Gastrocnemius medialis (tissue), 4 donors: Measurements from ENCODE around the gene KRT78. TPM values are rescaled to one million over a fixed set of nuclear protein-coding genes. Genes with fewer than 3 reads are reported as not detected.
"Not testable (repeated sequence)": the region's sequence is repeated elsewhere in the genome, so short reads cannot be mapped to it uniquely, and the experiment has no call there.

Experiments
- ATAC-seq, 2 donors: fragments of 150-250 bp; one replicate each; pipeline ENCODE4 v1.9.1; 2016
- DNase-seq, 2 donors: peaks; one replicate each; pipeline ENCODE4 v3.0.0-alpha.2; 2019
- H3K27ac ChIP-seq, 4 donors: fragments of 200-600 bp; sonication (generic); 1 replicate in 1 of 4; 2 replicates in 3 of 4; pipeline ENCODE4 v1.5.1; 2016 to 2018; ENCODE audit warnings: mild to moderate bottlenecking in 2 of 4, moderate library complexity in 1 of 4
- H3K27me3 ChIP-seq, 3 donors: fragments of 200-600 bp; sonication (generic) in 2 of 3; 1 replicate in 1 of 3; 2 replicates in 2 of 3; pipeline versions ENCODE4 v1.5.1 to v1.6.0; 2016 to 2019; ENCODE audit warnings: mild to moderate bottlenecking in 1 of 3, moderate library complexity in 1 of 3
- H3K36me3 ChIP-seq, 2 donors: fragments of 200-600 bp; sonication (generic) in 1 of 2; one replicate each; pipeline ENCODE4 v1.5.1; 2017 to 2018
- H3K4me1 ChIP-seq, 2 donors: fragments of 200-600 bp; sonication (generic) in 1 of 2; one replicate each; pipeline ENCODE4 v1.5.1; 2016 to 2017; ENCODE audit warnings: mild to moderate bottlenecking in 2 of 2
- H3K4me3 ChIP-seq, 4 donors: fragments of 200-600 bp; sonication (generic) in 3 of 4; 1 replicate in 1 of 4; 2 replicates in 3 of 4; pipeline ENCODE4 v1.5.1; 2016 to 2019; ENCODE audit warnings: mild to moderate bottlenecking in 2 of 4
- H3K9me3 ChIP-seq, 3 donors: fragments of 200-600 bp; sonication (generic) in 2 of 3; 1 replicate in 1 of 3; 2 replicates in 2 of 3; pipeline ENCODE4 v1.5.1; 2016 to 2019
- CTCF ChIP-seq, 5 experiments: fragments of 450-650 bp in 3 of 5; fragments of 200-600 bp in 2 of 5; sonication (generic) in 2 of 5; IDR thresholded peaks in 4 of 5; conservative IDR thresholded peaks in 1 of 5; 1 replicate in 4 of 5; 2 replicates in 1 of 5; pipeline ENCODE4 v1.5.1; 2016 to 2019; ENCODE audit warnings: antibody characterized with exemption in 5 of 5, mild to moderate bottlenecking in 3 of 5, moderate library complexity in 3 of 5
- POLR2A ChIP-seq, 2 donors: fragments of 450-650 bp; IDR thresholded peaks; one replicate each; pipeline ENCODE4 v1.6.1; 2017; ENCODE audit warnings: antibody characterized with exemption in 2 of 2, mild to moderate bottlenecking in 2 of 2, moderate library complexity in 2 of 2
- in situ Hi-C, 4 donors: fragments of 200-750 bp; cut with MboI; loops; one replicate each; pipeline versions ENCODE4 v1.15.0 to v1.8.0; 2017; ENCODE audit warnings: low sequenced_read_pairs in 4 of 4
- intact Hi-C: fragments of 100-400 bp; cut with DNase I; formaldehyde crosslinking; loops from one replicate; pipeline ENCODE4 v1.15.1; 2023; ENCODE audit warnings: low total_unique reads
- total RNA-seq, 4 donors: library from RNA; depleted of rRNA; stranded (reverse); fragments of >200 nt; gene quantifications; one replicate each; pipeline versions ENCODE4 v1.1.0 to v1.2.3, GENCODE V29; 2016

The KRT78 gene
- total RNA-seq, 4 donors from 2014 or later, result not detected

GRCh38 chr12:52796839-52797528 lies 51.8 kb downstream of the KRT78 start:
- DNase-seq, result no peak
- no peaks in the 10 kb centered on the region for H3K9me3 ChIP-seq
- H3K4me1 ChIP-seq, result no peaks in the 10 kb centered on the region
- H3K27ac ChIP-seq, result no peak overlapping the region
- no peak overlapping the region for H3K4me3 ChIP-seq
- in situ Hi-C loops, result no loop called here
- H3K27me3 ChIP-seq, result no peaks in the 10 kb centered on the region
- intact Hi-C loops, result no loop called here
- H3K36me3 ChIP-seq, result no peaks in the 10 kb centered on the region
- TF ChIP-seq POLR2A (IDR thresholded peaks at IDR 0.05), result no peak
- no peak for TF ChIP-seq CTCF (IDR thresholded peaks at IDR 0.05 in 4 of 5, conservative IDR thresholded peaks at IDR 0.05 in 1 of 5)
- ATAC-seq, result no peak

- Histone ChIP-seq H3K9me3 (no peaks in the 10 kb centered on the region), H3K27ac (no peak overlapping the region), H3K36me3 (no peaks in the 10 kb centered on the region), H3K27me3 (no peaks in the 10 kb centered on the region), H3K4me3 (no peak overlapping the region), H3K4me1 (no peaks in the 10 kb centered on the region)
- no peak for DNase-seq
- TF ChIP-seq CTCF (IDR thresholded peaks at IDR 0.05 in 4 of 5, conservative IDR thresholded peaks at IDR 0.05 in 1 of 5) (no peak), POLR2A (IDR thresholded peaks at IDR 0.05) (no peak)
- intact Hi-C loops (no loop called here), in situ Hi-C loops (no loop called here)
- no peak for ATAC-seq
Measured at GRCh38 chr12:52796429-52796794, 52.4 kb downstream of the KRT78 start.

GRCh38 chr12:52795694-52796428 lies 52.9 kb downstream of the KRT78 start, which contains the start of gene KRT3:
Gene KRT3, minus strand, starts transcription at chr12:52796117. Its CDS starts 75 bp downstream, at chr12:52796042.
- ATAC-seq (no peak), DNase-seq (no peak)
- in situ Hi-C loops (no loop called here), intact Hi-C loops (no loop called here)
- H3K36me3 ChIP-seq, result no peaks in the 10 kb centered on the region
- H3K4me3 ChIP-seq, result no peak within 1 kb of the TSS
- peaks cover 0 to 4% (median 1%) of the 10 kb centered on the region in 3 donors for H3K27me3 ChIP-seq
- no peak for TF ChIP-seq CTCF (IDR thresholded peaks at IDR 0.05 in 4 of 5, conservative IDR thresholded peaks at IDR 0.05 in 1 of 5)
- no peak for TF ChIP-seq POLR2A (IDR thresholded peaks at IDR 0.05)
- H3K27ac ChIP-seq, result no peak within 1 kb of the TSS
- no peaks in the 10 kb centered on the region for H3K9me3 ChIP-seq
- H3K4me1 ChIP-seq, result no peaks in the 10 kb centered on the region

- intact Hi-C loops, H3K9me3 ChIP-seq, H3K4me1 ChIP-seq, DNase-seq, H3K27ac ChIP-seq, ATAC-seq, H3K4me3 ChIP-seq, H3K36me3 ChIP-seq, H3K27me3 ChIP-seq, in situ Hi-C loops: not testable (repeated sequence)
Measured at GRCh38 chr12:52795332-52795674, 53.5 kb downstream of the KRT78 start.

GRCh38 chr12:52794479-52795331 lies 54.1 kb downstream of the KRT78 start:
- no peaks in the 10 kb centered on the region for H3K4me1 ChIP-seq
- intact Hi-C loops (no loop called here), in situ Hi-C loops (no loop called here)
- peaks cover 9 to 15% (median 12%) of the 10 kb centered on the region in 3 donors for H3K27me3 ChIP-seq
- no peaks in the 10 kb centered on the region for H3K9me3 ChIP-seq
- no peak for ATAC-seq
- TF ChIP-seq CTCF (IDR thresholded peaks at IDR 0.05 in 4 of 5, conservative IDR thresholded peaks at IDR 0.05 in 1 of 5) (no peak), POLR2A (IDR thresholded peaks at IDR 0.05) (no peak)
- no peaks in the 10 kb centered on the region for H3K36me3 ChIP-seq
- DNase-seq, result no peak
- H3K4me3 ChIP-seq, result no peak overlapping the region
- H3K27ac ChIP-seq, result no peak overlapping the region
